GM23338 (cell line): ENCODE measurements around the gene SAP130. TPM values are rescaled to one million over a fixed set of nuclear protein-coding genes. Genes with fewer than 3 reads are reported as not detected.

ENCODE experiments used
- ATAC-seq: fragments of 200-7000 bp; cut with Tn5 transposase; 3 replicates; pipeline ENCODE4 v1.9.1; 2020
- DNase-seq: peaks from one replicate; pipeline ENCODE4 v3.0.0-alpha.2; 2015; ENCODE audit warnings: low spot score
- H2AFZ ChIP-seq: fragments of 200-600 bp; sonication (generic); 2 replicates; pipeline ENCODE4 v1.8.0; 2016; ENCODE audit warnings: antibody characterized with exemption, mild to moderate bottlenecking, moderate library complexity
- H3F3A ChIP-seq: fragments of 200-600 bp; sonication (generic); replicated peaks from 2 replicates; pipeline ENCODE4 v1.8.0; 2017; ENCODE audit warnings: antibody characterized with exemption, mixed run types, low read depth
- H3K27ac ChIP-seq: fragments of 200-600 bp; sonication (generic); 2 replicates; pipeline ENCODE4 v1.6.1; 2016; ENCODE audit warnings: low read depth
- H3K27me3 ChIP-seq: fragments of 200-600 bp; sonication (generic); 2 replicates; pipeline ENCODE4 v1.8.0; 2016; ENCODE audit warnings: mild to moderate bottlenecking, mixed run types, moderate library complexity; ENCODE audit not compliant: insufficient read depth
- H3K36me3 ChIP-seq: fragments of 200-600 bp; sonication (generic); 2 replicates; pipeline ENCODE4 v1.8.0; 2016; ENCODE audit warnings: mild to moderate bottlenecking; ENCODE audit not compliant: insufficient read depth
- H3K4me1 ChIP-seq: fragments of 200-600 bp; sonication (generic); 2 replicates; pipeline ENCODE4 v1.8.0; 2016; ENCODE audit warnings: mild to moderate bottlenecking, moderate library complexity; ENCODE audit not compliant: insufficient read depth
- H3K4me2 ChIP-seq: fragments of 200-600 bp; sonication (generic); 2 replicates; pipeline ENCODE4 v1.7.1; 2017; ENCODE audit warnings: mixed run types
- H3K4me3 ChIP-seq: fragments of 200-600 bp; sonication (generic); 2 replicates; pipeline ENCODE4 v1.6.1; 2016; ENCODE audit warnings: mixed run types
- H3K79me2 ChIP-seq: fragments of 200-600 bp; sonication (generic); replicated peaks from 2 replicates; pipeline ENCODE4 v1.8.0; 2017; ENCODE audit warnings: mild to moderate bottlenecking; ENCODE audit not compliant: insufficient read depth
- H3K9me2 ChIP-seq: fragments of 200-600 bp; sonication (generic); 2 replicates; pipeline ENCODE4 v1.8.0; 2017; ENCODE audit not compliant: insufficient read depth
- H4K20me1 ChIP-seq: fragments of 200-600 bp; sonication (generic); replicated peaks from 2 replicates; pipeline ENCODE4 v1.8.0; 2017; ENCODE audit warnings: mild to moderate bottlenecking; ENCODE audit not compliant: insufficient read depth
- H3K27ac Mint-ChIP-seq: 2 replicates; pipeline ENCODE4 v1.8.0; 2020; ENCODE audit warnings: inconsistent platforms, mild to moderate bottlenecking, moderate library complexity, mixed read lengths
- H3K27me3 Mint-ChIP-seq: 3 replicates; pipeline ENCODE4 v1.8.0; 2022; ENCODE audit warnings: low read depth, mild to moderate bottlenecking, moderate library complexity, mixed read lengths, inconsistent platforms; ENCODE audit not compliant: insufficient read depth, poor library complexity
- H3K36me3 Mint-ChIP-seq: 3 replicates; pipeline ENCODE4 v1.8.0; 2021; ENCODE audit warnings: low read depth, mild to moderate bottlenecking, inconsistent platforms, moderate library complexity, mixed read lengths
- H3K4me1 Mint-ChIP-seq: 3 replicates; pipeline ENCODE4 v1.8.0; 2020; ENCODE audit warnings: mild to moderate bottlenecking, inconsistent platforms, mixed read lengths
- H3K4me3 Mint-ChIP-seq: 3 replicates; pipeline ENCODE4 v1.8.0; 2021; ENCODE audit warnings: moderate library complexity, mild to moderate bottlenecking, inconsistent platforms, mixed read lengths
- H3K9me3 Mint-ChIP-seq: 3 replicates; pipeline ENCODE4 v1.8.0; 2020; ENCODE audit warnings: moderate library complexity, mild to moderate bottlenecking, inconsistent platforms, mixed read lengths
- CREB1 ChIP-seq: fragments of 250-450 bp; sonication (Bioruptor Pico); IDR thresholded peaks from 2 replicates; pipeline ENCODE4 v1.5.0; 2020; ENCODE audit warnings: low read depth, mild to moderate bottlenecking, moderate library complexity
- CTCF ChIP-seq, 2 experiments: fragments of 200-600 bp in 1 of 2; sonication (generic) in 1 of 2; conservative IDR thresholded peaks; 2 replicates each; pipeline versions ENCODE4 v1.5.1 to v1.6.1; 2016 to 2017; ENCODE audit warnings: antibody characterized with exemption in 2 of 2, low read depth in 2 of 2, mild to moderate bottlenecking in 2 of 2, moderate library complexity in 1 of 2
- ETS1 ChIP-seq: IDR thresholded peaks from 2 replicates; pipeline ENCODE4 v1.6.1; 2016; ENCODE audit warnings: antibody characterized with exemption
- EZH2 ChIP-seq: fragments of 200-600 bp; sonication (generic); IDR thresholded peaks from one replicate; pipeline ENCODE4 v1.8.0; 2017; ENCODE audit warnings: antibody characterized with exemption, mild to moderate bottlenecking, low read depth; ENCODE audit not compliant: unreplicated experiment
- EZH2phosphoT487 ChIP-seq: fragments of 200-600 bp; sonication (generic); IDR thresholded peaks from one replicate; pipeline ENCODE4 v1.8.1; 2018; ENCODE audit warnings: antibody characterized with exemption; ENCODE audit not compliant: unreplicated experiment
- JUNB ChIP-seq: IDR thresholded peaks from one replicate; pipeline ENCODE4 v1.6.1; 2016; ENCODE audit warnings: antibody characterized with exemption; ENCODE audit not compliant: unreplicated experiment
- NANOG ChIP-seq: IDR thresholded peaks from 2 replicates; pipeline ENCODE4 v1.6.1; 2016; ENCODE audit warnings: antibody characterized with exemption, borderline replicate concordance
- POLR2AphosphoS5 ChIP-seq: IDR thresholded peaks from 2 replicates; pipeline ENCODE4 v1.6.1; 2016; ENCODE audit warnings: antibody characterized with exemption, low read depth
- STAT1 ChIP-seq: IDR thresholded peaks from one replicate; pipeline ENCODE4 v1.6.1; 2016; ENCODE audit warnings: antibody characterized with exemption; ENCODE audit not compliant: unreplicated experiment
- ZNF114 ChIP-seq: fragments of 250-450 bp; sonication (Bioruptor Pico); IDR thresholded peaks from 2 replicates; pipeline ENCODE4 v1.5.0; 2020; ENCODE audit warnings: mild to moderate bottlenecking, moderate library complexity
- ZNF331 ChIP-seq: fragments of 250-450 bp; sonication (Bioruptor Pico); IDR thresholded peaks from 2 replicates; pipeline ENCODE4 v1.5.0; 2020; ENCODE audit warnings: low read depth, mild to moderate bottlenecking, moderate library complexity
- polyA plus RNA-seq: library from polyadenylated mRNA; unstranded; fragments of >200 nt; fragmentation: Nextera tagmentation; extraction: Ambion mirVana; gene quantifications from 2 replicates; pipeline ENCODE4 v1.2.1, GENCODE V29; 2016
- total RNA-seq: library from RNA; depleted of rRNA; stranded (reverse); fragments of >200 nt; shearing (Covaris generic); gene quantifications from 2 replicates; pipeline ENCODE4 v1.2.3, GENCODE V29; 2014
- TF ChIP-seq, protein P1 (sequence below): fragments of 250-450 bp; sonication (Bioruptor Pico); IDR thresholded peaks from 2 replicates; pipeline ENCODE4 v1.5.0; 2020; ENCODE audit warnings: mild to moderate bottlenecking, moderate library complexity
- TF ChIP-seq, protein P2 (sequence below): IDR thresholded peaks from one replicate; pipeline ENCODE4 v1.6.1; 2018; ENCODE audit warnings: antibody characterized with exemption; ENCODE audit not compliant: unreplicated experiment

Gene SAP130
- total and polyA plus RNA-seq, 2 experiments from 2014 or later: 19.5 to 35.1 TPM

GRCh38 chr2:128076461-128077106 is 48.7 kb upstream of the SAP130 start:
- H3K9me3 Mint-ChIP-seq: peaks cover 4% of the 10 kb centered on the region; the same call in 1 of the 3 replicates
- no peak for ATAC-seq
- Histone ChIP-seq H3K36me3 (no peaks in the 10 kb centered on the region), H4K20me1 (no peaks in the 10 kb centered on the region), H3K27ac (no peak overlapping the region), H3K9me2 (no peaks in the 10 kb centered on the region), H3F3A (no peaks in the 10 kb centered on the region), H3K4me2 (no peak overlapping the region), H2AFZ (no peak overlapping the region), H3K4me1 (no peaks in the 10 kb centered on the region), H3K27me3 (no peaks in the 10 kb centered on the region), H3K4me3 (no peak overlapping the region), H3K79me2 (no peaks in the 10 kb centered on the region)
- TF ChIP-seq EZH2phosphoT487: no peak
- no peak for TF ChIP-seq NANOG
- TF ChIP-seq CTCF (conservative IDR thresholded peaks at IDR 0.05; ENCODE audit: low read depth in 2 of 2): no peak
- no peak for TF ChIP-seq POLR2AphosphoS5
- no peak for TF ChIP-seq STAT1
- TF ChIP-seq EZH2: no peak
- TF ChIP-seq CREB1: no peak
- TF ChIP-seq, protein P1, sequence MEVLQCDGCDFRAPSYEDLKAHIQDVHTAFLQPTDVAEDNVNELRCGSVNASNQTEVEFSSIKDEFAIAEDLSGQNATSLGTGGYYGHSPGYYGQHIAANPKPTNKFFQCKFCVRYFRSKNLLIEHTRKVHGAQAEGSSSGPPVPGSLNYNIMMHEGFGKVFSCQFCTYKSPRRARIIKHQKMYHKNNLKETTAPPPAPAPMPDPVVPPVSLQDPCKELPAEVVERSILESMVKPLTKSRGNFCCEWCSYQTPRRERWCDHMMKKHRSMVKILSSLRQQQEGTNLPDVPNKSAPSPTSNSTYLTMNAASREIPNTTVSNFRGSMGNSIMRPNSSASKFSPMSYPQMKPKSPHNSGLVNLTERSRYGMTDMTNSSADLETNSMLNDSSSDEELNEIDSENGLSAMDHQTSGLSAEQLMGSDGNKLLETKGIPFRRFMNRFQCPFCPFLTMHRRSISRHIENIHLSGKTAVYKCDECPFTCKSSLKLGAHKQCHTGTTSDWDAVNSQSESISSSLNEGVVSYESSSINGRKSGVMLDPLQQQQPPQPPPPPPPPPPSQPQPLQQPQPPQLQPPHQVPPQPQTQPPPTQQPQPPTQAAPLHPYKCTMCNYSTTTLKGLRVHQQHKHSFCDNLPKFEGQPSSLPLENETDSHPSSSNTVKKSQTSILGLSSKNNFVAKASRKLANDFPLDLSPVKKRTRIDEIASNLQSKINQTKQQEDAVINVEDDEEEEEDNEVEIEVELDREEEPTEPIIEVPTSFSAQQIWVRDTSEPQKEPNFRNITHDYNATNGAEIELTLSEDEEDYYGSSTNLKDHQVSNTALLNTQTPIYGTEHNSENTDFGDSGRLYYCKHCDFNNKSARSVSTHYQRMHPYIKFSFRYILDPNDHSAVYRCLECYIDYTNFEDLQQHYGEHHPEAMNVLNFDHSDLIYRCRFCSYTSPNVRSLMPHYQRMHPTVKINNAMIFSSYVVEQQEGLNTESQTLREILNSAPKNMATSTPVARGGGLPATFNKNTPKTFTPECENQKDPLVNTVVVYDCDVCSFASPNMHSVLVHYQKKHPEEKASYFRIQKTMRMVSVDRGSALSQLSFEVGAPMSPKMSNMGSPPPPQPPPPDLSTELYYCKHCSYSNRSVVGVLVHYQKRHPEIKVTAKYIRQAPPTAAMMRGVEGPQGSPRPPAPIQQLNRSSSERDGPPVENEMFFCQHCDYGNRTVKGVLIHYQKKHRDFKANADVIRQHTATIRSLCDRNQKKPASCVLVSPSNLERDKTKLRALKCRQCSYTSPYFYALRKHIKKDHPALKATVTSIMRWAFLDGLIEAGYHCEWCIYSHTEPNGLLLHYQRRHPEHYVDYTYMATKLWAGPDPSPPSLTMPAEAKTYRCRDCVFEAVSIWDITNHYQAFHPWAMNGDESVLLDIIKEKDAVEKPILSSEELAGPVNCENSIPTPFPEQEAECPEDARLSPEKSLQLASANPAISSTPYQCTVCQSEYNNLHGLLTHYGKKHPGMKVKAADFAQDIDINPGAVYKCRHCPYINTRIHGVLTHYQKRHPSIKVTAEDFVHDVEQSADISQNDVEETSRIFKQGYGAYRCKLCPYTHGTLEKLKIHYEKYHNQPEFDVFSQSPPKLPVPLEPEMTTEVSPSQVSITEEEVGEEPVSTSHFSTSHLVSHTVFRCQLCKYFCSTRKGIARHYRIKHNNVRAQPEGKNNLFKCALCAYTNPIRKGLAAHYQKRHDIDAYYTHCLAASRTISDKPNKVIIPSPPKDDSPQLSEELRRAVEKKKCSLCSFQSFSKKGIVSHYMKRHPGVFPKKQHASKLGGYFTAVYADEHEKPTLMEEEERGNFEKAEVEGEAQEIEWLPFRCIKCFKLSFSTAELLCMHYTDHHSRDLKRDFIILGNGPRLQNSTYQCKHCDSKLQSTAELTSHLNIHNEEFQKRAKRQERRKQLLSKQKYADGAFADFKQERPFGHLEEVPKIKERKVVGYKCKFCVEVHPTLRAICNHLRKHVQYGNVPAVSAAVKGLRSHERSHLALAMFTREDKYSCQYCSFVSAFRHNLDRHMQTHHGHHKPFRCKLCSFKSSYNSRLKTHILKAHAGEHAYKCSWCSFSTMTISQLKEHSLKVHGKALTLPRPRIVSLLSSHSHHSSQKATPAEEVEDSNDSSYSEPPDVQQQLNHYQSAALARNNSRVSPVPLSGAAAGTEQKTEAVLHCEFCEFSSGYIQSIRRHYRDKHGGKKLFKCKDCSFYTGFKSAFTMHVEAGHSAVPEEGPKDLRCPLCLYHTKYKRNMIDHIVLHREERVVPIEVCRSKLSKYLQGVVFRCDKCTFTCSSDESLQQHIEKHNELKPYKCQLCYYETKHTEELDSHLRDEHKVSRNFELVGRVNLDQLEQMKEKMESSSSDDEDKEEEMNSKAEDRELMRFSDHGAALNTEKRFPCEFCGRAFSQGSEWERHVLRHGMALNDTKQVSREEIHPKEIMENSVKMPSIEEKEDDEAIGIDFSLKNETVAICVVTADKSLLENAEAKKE (CRISPR knock-in tag): no peak
- TF ChIP-seq ETS1: no peak
- no peak for TF ChIP-seq JUNB
- no peak for TF ChIP-seq ZNF331 (CRISPR knock-in tag)
- TF ChIP-seq, protein P2, sequence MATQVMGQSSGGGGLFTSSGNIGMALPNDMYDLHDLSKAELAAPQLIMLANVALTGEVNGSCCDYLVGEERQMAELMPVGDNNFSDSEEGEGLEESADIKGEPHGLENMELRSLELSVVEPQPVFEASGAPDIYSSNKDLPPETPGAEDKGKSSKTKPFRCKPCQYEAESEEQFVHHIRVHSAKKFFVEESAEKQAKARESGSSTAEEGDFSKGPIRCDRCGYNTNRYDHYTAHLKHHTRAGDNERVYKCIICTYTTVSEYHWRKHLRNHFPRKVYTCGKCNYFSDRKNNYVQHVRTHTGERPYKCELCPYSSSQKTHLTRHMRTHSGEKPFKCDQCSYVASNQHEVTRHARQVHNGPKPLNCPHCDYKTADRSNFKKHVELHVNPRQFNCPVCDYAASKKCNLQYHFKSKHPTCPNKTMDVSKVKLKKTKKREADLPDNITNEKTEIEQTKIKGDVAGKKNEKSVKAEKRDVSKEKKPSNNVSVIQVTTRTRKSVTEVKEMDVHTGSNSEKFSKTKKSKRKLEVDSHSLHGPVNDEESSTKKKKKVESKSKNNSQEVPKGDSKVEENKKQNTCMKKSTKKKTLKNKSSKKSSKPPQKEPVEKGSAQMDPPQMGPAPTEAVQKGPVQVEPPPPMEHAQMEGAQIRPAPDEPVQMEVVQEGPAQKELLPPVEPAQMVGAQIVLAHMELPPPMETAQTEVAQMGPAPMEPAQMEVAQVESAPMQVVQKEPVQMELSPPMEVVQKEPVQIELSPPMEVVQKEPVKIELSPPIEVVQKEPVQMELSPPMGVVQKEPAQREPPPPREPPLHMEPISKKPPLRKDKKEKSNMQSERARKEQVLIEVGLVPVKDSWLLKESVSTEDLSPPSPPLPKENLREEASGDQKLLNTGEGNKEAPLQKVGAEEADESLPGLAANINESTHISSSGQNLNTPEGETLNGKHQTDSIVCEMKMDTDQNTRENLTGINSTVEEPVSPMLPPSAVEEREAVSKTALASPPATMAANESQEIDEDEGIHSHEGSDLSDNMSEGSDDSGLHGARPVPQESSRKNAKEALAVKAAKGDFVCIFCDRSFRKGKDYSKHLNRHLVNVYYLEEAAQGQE: no peak
- TF ChIP-seq ZNF114 (CRISPR knock-in tag): no peak
- peaks cover 1% of the 10 kb centered on the region for H3K27me3 Mint-ChIP-seq
- no peak for DNase-seq
- no peak overlapping the region for H3K4me3 Mint-ChIP-seq
- H3K36me3 Mint-ChIP-seq: no peaks in the 10 kb centered on the region
- H3K27ac Mint-ChIP-seq: no peak overlapping the region
- H3K4me1 Mint-ChIP-seq: no peaks in the 10 kb centered on the region
